Stimulated activated CD8-positive, alpha-beta memory T cell treated with anti-CD3 and anti-CD28 coated beads, Interleukin-7, amount 100 ng/mL, for 4 hours (primary cell): Measurements from ENCODE around the gene PAGE2B.
"Not testable (repeated sequence)": the region's sequence is repeated elsewhere in the genome, so short reads cannot be mapped to it uniquely, and the experiment has no call there.

ENCODE experiments used
- DNase-seq, 2 donors: peaks; one replicate each; pipeline ENCODE4 v3.0.0-alpha.2; 2020; ENCODE audit warnings: low read depth in 2 of 2

Gene PAGE2B

GRCh38 chrX:55109306-55109705, 34.5 kb downstream of the PAGE2B start:
- no peak for DNase-seq

GRCh38 chrX:55111578-55112254, 36.9 kb downstream of the PAGE2B start:
- no peak for DNase-seq

- not testable (repeated sequence) for DNase-seq
These were observed 41.8 kb downstream of the PAGE2B start for GRCh38 chrX:55116589-55116988.

GRCh38 chrX:55118574-55118973, 43.7 kb downstream of the PAGE2B start:
- DNase-seq = no peak

- DNase-seq = no peak
These were observed 44.4 kb downstream of the PAGE2B start for GRCh38 chrX:55119271-55119670.

GRCh38 chrX:55119712-55120111, 44.9 kb downstream of the PAGE2B start:
- DNase-seq = no peak

GRCh38 chrX:55120761-55121358, 46.0 kb downstream of the PAGE2B start:
- DNase-seq = no peak

GRCh38 chrX:55123900-55124299, 49.1 kb downstream of the PAGE2B start:
- no peak for DNase-seq

GRCh38 chrX:55127692-55128091, 52.9 kb downstream of the PAGE2B start:
- no peak for DNase-seq
